Measurements from ENCODE around the gene GALNT8. TPM values are rescaled to one million over a fixed set of nuclear protein-coding genes. Genes with fewer than 3 reads are reported as not detected.

GALNT8 gene
- total RNA-seq, 1 donor from 2014 or later: 0.67 TPM

GRCh38 chr12:4807813-4808212, 87.6 kb downstream of the GALNT8 start:
- Histone ChIP-seq H3K27me3 (peaks cover 41% of the 10 kb centered on the region), H3K36me3 (no peaks in the 10 kb centered on the region), H3K4me1 (no peaks in the 10 kb centered on the region), H3K27ac (no peak overlapping the region), H3K4me3 (no peak overlapping the region), H3K9me3 (no peaks in the 10 kb centered on the region)
- DNase-seq (no peak), ATAC-seq (no peak)
- intact Hi-C loops (cut with DNase I): no loop called here
- TF ChIP-seq CTCF (IDR thresholded peaks at IDR 0.05): no peak

- no peaks in the 10 kb centered on the region for H3K36me3 ChIP-seq
- no peak for ATAC-seq
- peak overlapping the region; percentile 37 for H3K4me3 ChIP-seq
- no peak for TF ChIP-seq CTCF (IDR thresholded peaks at IDR 0.05)
- intact Hi-C loops (cut with DNase I): no loop called here
- H3K4me1 ChIP-seq: no peaks in the 10 kb centered on the region
- no peaks in the 10 kb centered on the region for H3K9me3 ChIP-seq
- H3K27ac ChIP-seq: no peak overlapping the region
- peaks cover 49% of the 10 kb centered on the region for H3K27me3 ChIP-seq
- DNase-seq: no peak
Measured at GRCh38 chr12:4809013-4809448, 88.8 kb downstream of the GALNT8 start.

- intact Hi-C loops (cut with DNase I): no loop called here
- peaks cover 49% of the 10 kb centered on the region for H3K27me3 ChIP-seq
- H3K4me3 ChIP-seq: peak overlapping the region; percentile 37
- no peak for TF ChIP-seq CTCF (IDR thresholded peaks at IDR 0.05)
- no peak overlapping the region for H3K27ac ChIP-seq
- DNase-seq (no peak), ATAC-seq (no peak)
- no peaks in the 10 kb centered on the region for H3K9me3 ChIP-seq
- no peaks in the 10 kb centered on the region for H3K4me1 ChIP-seq
- no peaks in the 10 kb centered on the region for H3K36me3 ChIP-seq
Measured at GRCh38 chr12:4809449-4810218, 89.4 kb downstream of the GALNT8 start.

GRCh38 chr12:4810219-4810671, 90.0 kb downstream of the GALNT8 start:
- Histone ChIP-seq H3K27me3 (peaks cover 49% of the 10 kb centered on the region), H3K36me3 (no peaks in the 10 kb centered on the region), H3K9me3 (no peaks in the 10 kb centered on the region), H3K4me1 (no peaks in the 10 kb centered on the region), H3K27ac (no peak overlapping the region), H3K4me3 (no peak overlapping the region)
- intact Hi-C loops (cut with DNase I): no loop called here
- no peak for TF ChIP-seq CTCF (IDR thresholded peaks at IDR 0.05)
- DNase-seq (no peak), ATAC-seq (no peak)

GRCh38 chr12:4812624-4813327, 92.6 kb downstream of the GALNT8 start:
- H3K27ac ChIP-seq: no peak overlapping the region
- H3K4me1 ChIP-seq: no peaks in the 10 kb centered on the region
- intact Hi-C loops (cut with DNase I): no loop called here
- H3K36me3 ChIP-seq: no peaks in the 10 kb centered on the region
- H3K9me3 ChIP-seq: no peaks in the 10 kb centered on the region
- no peak for ATAC-seq
- no peak for DNase-seq
- no peak for TF ChIP-seq CTCF (IDR thresholded peaks at IDR 0.05)
- peaks cover 64% of the 10 kb centered on the region for H3K27me3 ChIP-seq
- H3K4me3 ChIP-seq: no peak overlapping the region
